Measurements from ENCODE around the gene RIPPLY1.

Gene RIPPLY1

GRCh38 chrX:106917830-106918500, 14.8 kb upstream of the RIPPLY1 start:
- no peak for DNase-seq (ENCODE audit: insufficient read length, low spot score)
- FAIRE-seq, result no peak

GRCh38 chrX:106912864-106913263, 9.7 kb upstream of the RIPPLY1 start:
- DNase-seq (ENCODE audit: insufficient read length, low spot score) (no peak), FAIRE-seq (no peak)
- TF ChIP-seq CTCF (IDR thresholded peaks at IDR 0.05; ENCODE audit: insufficient read depth, missing control alignments), result no peak

More at GRCh38 chrX:106917830-106918500, 14.8 kb upstream of the RIPPLY1 start:
- no peak for TF ChIP-seq CTCF (IDR thresholded peaks at IDR 0.05; ENCODE audit: insufficient read depth, missing control alignments)

- no peak for FAIRE-seq
These were observed 3.2 kb upstream of the RIPPLY1 start for GRCh38 chrX:106906361-106906760.

GRCh38 chrX:106905064-106905708, 2.0 kb upstream of the RIPPLY1 start:
- DNase-seq (ENCODE audit: insufficient read length, low spot score) (no peak), FAIRE-seq (no peak)
- TF ChIP-seq CTCF (IDR thresholded peaks at IDR 0.05; ENCODE audit: insufficient read depth, missing control alignments), result no peak

More at GRCh38 chrX:106906361-106906760, 3.2 kb upstream of the RIPPLY1 start:
- DNase-seq (ENCODE audit: insufficient read length, low spot score), result no peak
- TF ChIP-seq CTCF (IDR thresholded peaks at IDR 0.05; ENCODE audit: insufficient read depth, missing control alignments), result no peak

GRCh38 chrX:106903856-106904528, 851 bp upstream of the RIPPLY1 start:
- TF ChIP-seq CTCF (IDR thresholded peaks at IDR 0.05; ENCODE audit: insufficient read depth, missing control alignments), result no peak

GRCh38 chrX:106902684-106903083, 457 bp downstream of the RIPPLY1 start:
- DNase-seq (ENCODE audit: insufficient read length, low spot score), result no peak
- FAIRE-seq, result no peak
- no peak for TF ChIP-seq CTCF (IDR thresholded peaks at IDR 0.05; ENCODE audit: insufficient read depth, missing control alignments)

More at GRCh38 chrX:106903856-106904528, 851 bp upstream of the RIPPLY1 start:
- no peak for FAIRE-seq
- no peak for DNase-seq (ENCODE audit: insufficient read length, low spot score)

Measured in D721Med (cell line).